PFSK-1 (cell line): ENCODE measurements around the gene ELMO1.

Experiments used
- POLR2AphosphoS5 ChIP-seq: IDR thresholded peaks from 2 replicates; pipeline ENCODE4 v1.6.1; 2012; ENCODE audit warnings: low read depth, mild to moderate bottlenecking, control low read depth, low read length, moderate library complexity
- SIN3A ChIP-seq: IDR thresholded peaks from 2 replicates; pipeline ENCODE4 v1.6.1; 2012; ENCODE audit warnings: mild to moderate bottlenecking, low read length, moderate library complexity, borderline replicate concordance; ENCODE audit not compliant: insufficient read depth
- TF ChIP-seq, protein P1 (sequence below), 2 experiments: IDR thresholded peaks; 2 replicates each; pipeline versions ENCODE4 v1.6.1 to v1.8.0; 2011 to 2012; ENCODE audit warnings: low read depth in 2 of 2, low read length in 2 of 2, control low read depth in 1 of 2, inconsistent platforms in 1 of 2, mild to moderate bottlenecking in 1 of 2, moderate library complexity in 1 of 2; ENCODE audit not compliant: insufficient read depth in 1 of 2

DNA sequence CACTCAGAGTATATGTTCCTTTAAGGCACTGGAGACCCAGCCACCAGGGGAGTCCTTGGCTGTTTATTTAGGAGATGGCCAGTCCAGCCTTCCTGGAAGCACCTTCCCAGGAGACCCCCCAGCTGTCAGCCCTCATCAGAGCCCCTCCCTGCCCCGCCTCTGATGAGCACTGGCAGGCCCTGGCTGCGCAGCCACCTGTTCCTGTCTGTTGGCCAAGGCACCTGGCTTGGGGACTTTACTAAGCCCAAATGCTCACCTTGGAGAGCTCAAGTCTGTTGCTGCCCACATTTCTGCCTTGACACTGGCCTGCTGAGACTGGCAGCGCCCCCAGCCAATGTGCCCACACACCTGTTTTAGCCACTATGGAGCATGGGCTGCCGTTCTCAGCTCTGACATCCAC lies 124.7 kb downstream of the ELMO1 start:
- TF ChIP-seq SIN3A = no peak
- TF ChIP-seq, protein P1, sequence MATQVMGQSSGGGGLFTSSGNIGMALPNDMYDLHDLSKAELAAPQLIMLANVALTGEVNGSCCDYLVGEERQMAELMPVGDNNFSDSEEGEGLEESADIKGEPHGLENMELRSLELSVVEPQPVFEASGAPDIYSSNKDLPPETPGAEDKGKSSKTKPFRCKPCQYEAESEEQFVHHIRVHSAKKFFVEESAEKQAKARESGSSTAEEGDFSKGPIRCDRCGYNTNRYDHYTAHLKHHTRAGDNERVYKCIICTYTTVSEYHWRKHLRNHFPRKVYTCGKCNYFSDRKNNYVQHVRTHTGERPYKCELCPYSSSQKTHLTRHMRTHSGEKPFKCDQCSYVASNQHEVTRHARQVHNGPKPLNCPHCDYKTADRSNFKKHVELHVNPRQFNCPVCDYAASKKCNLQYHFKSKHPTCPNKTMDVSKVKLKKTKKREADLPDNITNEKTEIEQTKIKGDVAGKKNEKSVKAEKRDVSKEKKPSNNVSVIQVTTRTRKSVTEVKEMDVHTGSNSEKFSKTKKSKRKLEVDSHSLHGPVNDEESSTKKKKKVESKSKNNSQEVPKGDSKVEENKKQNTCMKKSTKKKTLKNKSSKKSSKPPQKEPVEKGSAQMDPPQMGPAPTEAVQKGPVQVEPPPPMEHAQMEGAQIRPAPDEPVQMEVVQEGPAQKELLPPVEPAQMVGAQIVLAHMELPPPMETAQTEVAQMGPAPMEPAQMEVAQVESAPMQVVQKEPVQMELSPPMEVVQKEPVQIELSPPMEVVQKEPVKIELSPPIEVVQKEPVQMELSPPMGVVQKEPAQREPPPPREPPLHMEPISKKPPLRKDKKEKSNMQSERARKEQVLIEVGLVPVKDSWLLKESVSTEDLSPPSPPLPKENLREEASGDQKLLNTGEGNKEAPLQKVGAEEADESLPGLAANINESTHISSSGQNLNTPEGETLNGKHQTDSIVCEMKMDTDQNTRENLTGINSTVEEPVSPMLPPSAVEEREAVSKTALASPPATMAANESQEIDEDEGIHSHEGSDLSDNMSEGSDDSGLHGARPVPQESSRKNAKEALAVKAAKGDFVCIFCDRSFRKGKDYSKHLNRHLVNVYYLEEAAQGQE (IDR thresholded peaks at IDR 0.05; ENCODE audit: insufficient read depth in 1 of 2, low read depth in 2 of 2, low read length in 2 of 2) = no peak
- TF ChIP-seq POLR2AphosphoS5 = no peak
